AG10803 (cell line): ENCODE data around the gene AMOT.

Experiments
- DNase-seq: peaks from one replicate; pipeline ENCODE4 v3.0.0; 2010; ENCODE audit warnings: low read depth
- H3K4me3 ChIP-seq: 2 replicates; pipeline ENCODE4 v1.5.1; 2011; ENCODE audit warnings: mild to moderate bottlenecking, low read length, control low read depth
- TF ChIP-seq, protein P1 (sequence below): conservative IDR thresholded peaks from 2 replicates; pipeline ENCODE4 v1.5.1; 2011; ENCODE audit warnings: mild to moderate bottlenecking, low read length, control low read depth, inconsistent platforms

Gene AMOT

DNA sequence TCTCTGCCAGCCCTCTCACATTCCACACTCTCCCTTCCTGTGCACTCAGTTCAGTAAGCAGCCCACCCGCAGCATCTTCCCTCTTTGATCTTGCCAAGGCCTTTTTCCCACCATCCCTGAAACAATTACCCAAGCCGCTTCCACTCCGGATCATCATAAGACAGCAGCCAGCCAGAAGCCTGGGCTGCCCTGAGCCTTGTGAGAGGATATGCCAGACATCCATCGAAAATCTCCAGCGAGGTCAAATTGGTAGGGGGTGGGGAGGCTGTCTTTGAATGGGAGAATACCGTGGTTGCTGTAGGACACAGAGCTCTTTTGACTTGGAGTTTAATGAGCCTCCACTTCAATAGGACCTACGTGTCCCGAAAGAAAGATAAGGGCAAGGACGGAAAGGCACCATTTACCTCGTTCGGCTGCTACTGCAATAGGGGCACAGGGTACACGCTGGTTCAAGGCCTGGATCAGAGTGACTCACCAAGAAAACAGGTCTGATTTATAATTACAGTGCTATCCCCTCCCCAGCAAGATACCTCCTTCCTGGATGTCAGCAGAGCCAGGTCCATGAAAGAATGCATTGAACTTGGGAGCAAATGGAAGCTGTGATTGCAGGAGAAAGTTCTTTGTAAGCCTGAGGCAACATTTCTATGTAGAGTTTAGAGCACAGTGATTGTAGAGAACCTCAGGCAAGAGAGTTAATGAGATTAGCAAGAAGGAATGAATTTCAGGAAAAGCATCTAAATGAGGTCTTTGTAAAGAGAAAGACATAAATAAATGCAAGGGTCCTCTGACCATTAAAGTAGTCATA, 39.5 kb downstream of the AMOT start:
- no peak for DNase-seq
- TF ChIP-seq, protein P1, sequence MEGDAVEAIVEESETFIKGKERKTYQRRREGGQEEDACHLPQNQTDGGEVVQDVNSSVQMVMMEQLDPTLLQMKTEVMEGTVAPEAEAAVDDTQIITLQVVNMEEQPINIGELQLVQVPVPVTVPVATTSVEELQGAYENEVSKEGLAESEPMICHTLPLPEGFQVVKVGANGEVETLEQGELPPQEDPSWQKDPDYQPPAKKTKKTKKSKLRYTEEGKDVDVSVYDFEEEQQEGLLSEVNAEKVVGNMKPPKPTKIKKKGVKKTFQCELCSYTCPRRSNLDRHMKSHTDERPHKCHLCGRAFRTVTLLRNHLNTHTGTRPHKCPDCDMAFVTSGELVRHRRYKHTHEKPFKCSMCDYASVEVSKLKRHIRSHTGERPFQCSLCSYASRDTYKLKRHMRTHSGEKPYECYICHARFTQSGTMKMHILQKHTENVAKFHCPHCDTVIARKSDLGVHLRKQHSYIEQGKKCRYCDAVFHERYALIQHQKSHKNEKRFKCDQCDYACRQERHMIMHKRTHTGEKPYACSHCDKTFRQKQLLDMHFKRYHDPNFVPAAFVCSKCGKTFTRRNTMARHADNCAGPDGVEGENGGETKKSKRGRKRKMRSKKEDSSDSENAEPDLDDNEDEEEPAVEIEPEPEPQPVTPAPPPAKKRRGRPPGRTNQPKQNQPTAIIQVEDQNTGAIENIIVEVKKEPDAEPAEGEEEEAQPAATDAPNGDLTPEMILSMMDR, result no peak
- no peak overlapping the region for H3K4me3 ChIP-seq

DNA sequence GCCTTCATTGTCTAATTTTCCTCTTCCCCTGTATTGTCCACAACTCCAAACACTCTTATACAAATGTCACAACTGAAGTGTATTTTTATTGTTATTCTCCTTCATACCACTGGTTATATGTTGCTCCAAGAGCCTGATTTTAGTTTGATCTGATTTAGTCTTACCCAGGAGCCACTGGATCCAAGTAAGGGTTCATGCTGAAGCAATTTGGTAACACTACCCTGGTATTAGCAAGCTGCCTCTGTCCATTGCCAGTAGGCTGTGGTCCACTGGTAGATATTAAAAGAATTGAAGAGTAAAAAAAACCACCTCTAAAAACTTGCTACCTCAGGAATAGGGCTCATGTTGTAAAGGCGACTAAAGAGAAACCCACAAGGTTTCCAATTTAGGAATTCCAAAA, 41.2 kb downstream of the AMOT start:
- TF ChIP-seq, protein P1, result no peak
- no peak overlapping the region for H3K4me3 ChIP-seq
- no peak for DNase-seq

DNA sequence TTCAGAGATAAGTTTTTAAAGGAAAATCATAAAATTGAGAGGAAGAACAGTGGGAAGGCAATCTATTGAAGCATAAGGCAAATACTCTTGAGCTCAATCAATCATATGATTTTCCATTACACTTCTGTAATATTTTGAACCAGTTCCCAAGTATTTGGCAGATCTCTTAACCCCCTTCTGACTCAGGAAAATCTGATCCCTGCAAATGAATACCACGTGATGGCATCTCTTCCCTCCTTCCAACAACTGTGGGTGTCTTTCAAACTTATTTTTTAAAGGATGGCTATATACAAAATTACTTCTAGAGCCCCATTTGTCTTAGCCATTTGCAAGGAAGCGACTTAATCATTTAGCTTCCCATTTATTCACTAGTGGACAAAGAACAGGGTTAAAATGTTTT, 41.9 kb downstream of the AMOT start:
- TF ChIP-seq, protein P1, result no peak
- no peak overlapping the region for H3K4me3 ChIP-seq
- no peak for DNase-seq

DNA sequence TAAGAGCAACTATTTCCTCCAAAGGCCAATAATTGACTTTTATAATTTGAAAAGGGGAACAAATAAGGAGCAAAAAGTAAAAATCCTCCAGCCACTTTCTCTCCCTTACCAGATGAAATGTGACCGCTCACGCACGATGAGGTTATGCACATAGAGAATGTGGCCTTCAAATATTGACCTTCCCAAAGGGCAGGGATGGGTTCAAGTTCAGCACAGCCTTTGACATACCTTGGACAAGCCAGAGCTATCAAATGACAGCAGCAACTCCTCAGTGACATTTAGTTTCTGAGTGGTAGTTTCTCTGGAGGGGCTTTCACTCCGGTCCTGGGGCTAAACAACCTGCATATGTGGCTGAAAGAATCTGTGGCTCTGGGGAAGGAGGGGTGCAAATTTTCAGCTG, 50.7 kb downstream of the AMOT start:
- H3K4me3 ChIP-seq, result no peak overlapping the region
- TF ChIP-seq, protein P1, result no peak
- DNase-seq, result no peak

DNA sequence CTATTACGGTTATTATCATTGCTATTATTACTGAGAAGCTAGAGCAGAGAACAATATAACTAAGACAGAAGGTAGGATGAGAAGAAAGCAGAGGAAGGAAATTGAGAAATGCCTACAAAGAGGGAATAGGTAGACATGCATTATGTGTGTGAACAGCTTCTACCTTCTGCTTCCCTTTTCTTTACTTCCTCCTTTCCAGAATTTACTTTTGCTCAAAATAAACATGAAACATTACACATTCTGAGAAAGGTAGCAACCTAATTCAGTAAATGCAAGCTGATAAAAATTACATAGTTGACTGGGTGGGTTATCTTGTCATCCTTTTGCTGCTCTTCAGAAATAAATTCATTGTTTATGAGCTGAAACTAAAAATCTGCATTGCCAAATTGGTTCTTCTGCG, 54.6 kb downstream of the AMOT start:
- TF ChIP-seq, protein P1, result no peak
- no peak for DNase-seq
- no peak overlapping the region for H3K4me3 ChIP-seq

DNA sequence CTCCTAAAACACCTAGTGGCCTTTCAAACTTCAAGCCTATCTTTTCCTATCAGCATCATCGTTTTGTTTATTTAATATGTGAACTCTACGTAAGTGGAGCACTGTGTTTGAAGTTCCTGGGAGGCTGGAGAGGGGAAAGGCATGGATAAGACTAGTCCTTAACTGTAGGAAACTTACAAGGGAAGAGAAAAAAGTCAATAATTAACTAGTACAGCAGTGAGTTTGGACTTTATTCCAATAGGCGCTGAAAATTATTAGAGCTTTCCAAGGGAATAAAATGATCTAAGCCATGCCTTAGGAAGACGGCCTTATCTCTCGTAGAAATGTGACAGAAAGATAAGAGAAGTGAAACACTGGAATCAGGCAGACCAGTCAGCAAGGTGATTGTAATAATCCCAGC, 55.3 kb downstream of the AMOT start:
- TF ChIP-seq, protein P1, result no peak
- no peak for DNase-seq
- H3K4me3 ChIP-seq, result no peak overlapping the region

DNA sequence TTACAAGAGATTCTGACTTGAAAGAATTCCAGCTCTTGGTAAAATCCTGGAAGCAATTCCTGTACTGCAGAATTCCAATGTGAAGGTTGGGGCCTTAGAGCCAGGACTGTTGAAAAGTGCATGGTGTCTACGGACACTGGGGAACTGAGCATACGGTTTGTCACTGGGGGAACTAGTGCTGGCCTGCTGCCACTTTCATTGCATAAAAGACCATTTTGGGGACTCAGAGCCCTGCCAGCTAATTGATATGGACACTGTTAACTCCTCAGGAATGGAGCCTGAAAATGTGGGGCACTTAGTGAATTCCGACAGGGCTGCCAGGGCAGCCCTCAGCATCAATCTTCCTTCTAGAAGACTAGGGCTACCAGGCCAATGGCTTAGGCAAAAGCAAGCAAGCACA, 55.9 kb downstream of the AMOT start:
- TF ChIP-seq, protein P1, result no peak
- DNase-seq, result no peak
- H3K4me3 ChIP-seq, result no peak overlapping the region
